Cerebellar cortex (tissue), 1 donor: ENCODE measurements around the gene PELO.
A peak's percentile ranks its signal among the peaks of the same experiment; 100 is the strongest.

Source experiments
- DNase-seq: peaks from one replicate; pipeline ENCODE4 v3.0.0-alpha.2; 2015; ENCODE audit warnings: low spot score

The PELO gene

DNA sequence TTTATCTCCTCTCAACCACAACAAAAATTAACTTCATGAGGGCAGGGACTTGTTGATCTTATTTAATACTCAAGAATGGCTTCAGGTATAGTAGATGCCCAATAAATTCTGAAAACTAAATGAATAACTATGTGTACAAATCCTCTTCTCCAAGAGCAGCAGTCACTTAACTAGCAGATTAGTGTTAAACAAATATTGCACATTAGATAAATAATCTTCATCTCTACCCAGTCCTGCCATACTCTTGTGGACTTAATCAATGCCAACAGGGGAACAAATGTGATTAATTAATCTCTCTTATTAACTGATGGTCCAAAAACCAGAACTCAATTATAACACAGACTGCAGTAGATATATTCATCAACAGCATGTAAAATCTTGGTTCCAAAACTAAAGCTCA lies 15.0 kb upstream of the PELO start:
- DNase-seq, result no peak

DNA sequence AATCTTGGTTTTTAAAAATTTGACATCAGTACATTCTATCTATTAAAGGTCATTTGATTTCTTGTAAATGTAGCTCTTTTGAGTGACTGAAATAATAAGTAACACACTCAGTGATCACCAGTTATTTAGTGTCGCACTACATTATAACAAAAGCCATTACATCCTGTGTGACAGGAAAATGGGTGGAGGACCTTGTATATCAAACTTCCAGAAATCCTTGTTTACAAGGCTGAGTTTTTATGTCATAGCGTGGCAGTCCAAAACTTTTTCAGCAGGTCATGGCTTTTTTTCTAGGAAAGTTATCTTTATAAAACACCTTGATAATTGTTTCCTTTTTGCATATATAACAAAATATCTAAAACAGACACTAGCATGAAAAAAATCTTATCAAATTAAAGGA lies 14.4 kb upstream of the PELO start:
- DNase-seq, result no peak

DNA sequence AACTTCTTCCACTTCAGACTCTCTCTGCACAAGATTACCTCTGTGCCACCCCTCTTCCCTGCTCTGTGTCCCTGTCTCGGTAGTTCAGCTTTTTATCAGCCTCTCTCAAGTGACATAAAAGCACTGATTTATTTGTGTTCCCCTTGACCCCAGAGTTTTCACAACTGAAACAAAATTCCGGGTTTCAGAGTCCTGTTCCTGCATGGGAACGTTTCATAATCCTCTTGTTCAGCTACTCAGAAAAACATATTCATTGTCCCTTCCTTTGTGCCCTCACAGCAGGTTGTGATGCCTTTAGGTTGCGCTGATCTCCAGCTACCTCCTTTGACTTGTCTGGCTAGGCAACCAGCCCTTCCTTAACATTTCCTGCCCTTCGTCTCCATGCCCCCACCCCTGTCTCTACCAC lies 13.7 kb upstream of the PELO start:
- no peak for DNase-seq

DNA sequence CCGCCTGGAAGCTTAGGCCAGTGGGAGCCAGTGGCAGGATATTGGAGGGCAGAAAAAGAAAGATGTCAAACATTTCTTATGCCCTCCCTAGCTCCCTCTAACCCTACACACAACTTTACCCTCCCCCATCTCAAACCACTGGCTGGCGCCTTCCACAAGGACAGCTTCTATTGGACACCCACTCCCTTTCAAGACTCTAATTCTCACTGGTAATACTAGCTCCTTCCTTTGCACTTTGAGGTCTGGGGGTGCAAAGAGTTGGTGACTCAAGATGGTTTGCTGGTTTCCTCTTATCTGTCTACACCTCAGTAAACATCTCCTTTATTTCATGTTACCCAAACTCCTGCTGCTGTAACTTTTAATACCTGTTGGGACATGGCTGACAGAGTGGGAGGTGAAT lies 11.6 kb upstream of the PELO start:
- DNase-seq, result no peak

DNA sequence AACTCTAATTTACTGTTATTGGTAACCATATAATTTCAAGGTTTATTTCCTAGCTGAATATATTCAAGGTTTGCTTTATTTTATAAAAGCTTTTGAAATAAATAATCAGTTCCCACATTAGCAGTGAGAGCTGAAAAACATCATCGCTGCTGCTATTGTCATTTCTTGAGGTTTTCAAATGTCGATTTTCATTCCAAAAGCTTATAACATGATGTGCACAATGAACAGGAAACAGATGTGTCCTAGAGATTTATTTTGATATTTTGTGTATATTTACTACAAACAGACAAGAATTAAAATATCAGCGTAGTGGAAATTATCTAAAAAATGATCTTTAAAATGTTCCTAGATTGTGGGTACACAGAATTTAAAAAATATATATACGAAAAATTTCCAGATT lies 10.5 kb upstream of the PELO start:
- no peak for DNase-seq

DNA sequence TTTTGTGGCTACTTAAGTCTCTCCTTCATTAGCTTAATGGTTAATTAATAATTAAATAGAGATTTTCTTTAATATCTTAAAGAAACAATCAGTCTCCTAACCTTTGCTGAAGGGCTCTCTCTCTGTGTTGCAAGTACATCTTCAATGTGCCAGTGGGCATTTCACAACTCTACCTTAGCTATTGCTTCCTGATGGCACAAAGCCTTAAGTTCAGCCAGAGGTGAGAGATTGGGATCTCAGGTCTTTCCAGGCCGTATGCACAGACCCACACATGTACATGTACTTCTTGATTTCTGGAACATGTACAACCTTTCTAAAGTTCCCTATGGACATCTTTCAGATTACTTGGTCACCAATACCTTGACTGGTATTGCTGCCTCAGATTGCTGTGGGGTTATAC lies 8.9 kb upstream of the PELO start:
- no peak for DNase-seq

DNA sequence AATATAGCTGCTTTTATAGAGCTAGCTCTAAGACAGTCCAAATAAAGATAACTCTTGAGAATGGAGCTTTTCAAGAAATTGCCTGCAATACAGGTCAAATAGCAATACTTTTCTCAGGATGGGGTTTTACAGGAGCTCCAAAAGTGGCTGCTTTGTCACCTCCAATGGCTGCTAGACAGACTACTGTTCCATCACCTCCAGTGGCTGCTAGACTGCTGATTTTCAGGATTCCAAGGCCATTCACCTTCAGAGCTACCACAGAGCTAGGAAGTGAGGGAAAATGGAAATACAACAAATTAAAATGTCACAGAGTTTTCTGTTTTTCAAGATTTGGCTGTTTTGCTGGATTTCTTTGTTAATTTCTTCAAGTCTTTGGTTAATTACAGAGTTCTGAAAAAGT lies 8.5 kb upstream of the PELO start:
- no peak for DNase-seq

DNA sequence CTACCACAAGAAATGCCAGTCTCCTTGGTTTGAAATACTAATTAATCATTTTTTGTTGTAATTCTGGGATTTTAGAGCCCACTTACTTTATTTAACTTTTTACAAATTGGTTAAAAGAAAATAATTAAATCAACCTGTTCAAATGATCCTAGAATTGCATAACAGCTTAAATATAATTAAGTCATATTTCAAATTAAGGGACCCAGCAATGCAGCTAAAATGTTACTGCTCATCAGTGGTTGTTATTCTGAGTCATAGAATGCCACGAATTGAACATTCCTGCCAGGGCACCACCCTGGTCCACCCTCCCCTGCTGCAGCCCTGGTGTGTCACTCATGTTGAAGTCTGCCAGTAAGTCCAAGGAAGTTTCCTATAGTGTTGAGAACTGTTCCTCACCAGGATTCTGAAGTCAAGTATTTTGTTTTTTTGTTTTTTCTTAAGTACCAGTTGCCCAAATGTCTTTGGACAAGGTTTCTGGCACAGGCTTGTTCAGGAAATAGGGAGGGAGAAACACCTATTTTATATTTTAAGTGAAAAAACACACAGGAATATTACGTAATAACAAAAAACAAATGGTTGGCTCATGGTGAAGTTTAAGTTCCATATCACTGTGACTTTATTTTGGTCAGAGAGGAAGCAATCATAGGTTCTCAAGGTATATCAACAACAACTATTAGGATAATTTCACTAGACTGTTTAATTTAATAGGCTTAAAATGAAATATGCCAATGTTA lies 4.3 kb upstream of the PELO start:
- no peak for DNase-seq

DNA sequence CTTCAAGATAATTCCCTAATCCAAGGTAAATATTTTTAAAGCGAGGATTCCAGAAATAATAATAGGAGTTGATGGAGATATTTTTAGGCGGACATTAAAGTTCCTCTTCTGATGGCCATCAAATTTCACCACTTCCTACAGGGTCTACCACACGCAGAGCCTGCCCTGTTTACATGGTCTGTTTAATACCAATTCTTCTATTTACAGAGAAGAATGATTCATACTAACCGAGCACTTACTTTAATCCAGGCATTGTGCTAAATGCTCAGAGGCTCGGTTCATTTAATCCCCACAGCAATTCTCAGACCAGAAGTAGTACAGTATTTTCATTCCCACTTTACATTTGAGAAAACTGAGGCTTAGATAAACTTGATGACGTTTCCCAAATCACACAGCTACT lies 3.0 kb upstream of the PELO start:
- DNase-seq, result no peak

DNA sequence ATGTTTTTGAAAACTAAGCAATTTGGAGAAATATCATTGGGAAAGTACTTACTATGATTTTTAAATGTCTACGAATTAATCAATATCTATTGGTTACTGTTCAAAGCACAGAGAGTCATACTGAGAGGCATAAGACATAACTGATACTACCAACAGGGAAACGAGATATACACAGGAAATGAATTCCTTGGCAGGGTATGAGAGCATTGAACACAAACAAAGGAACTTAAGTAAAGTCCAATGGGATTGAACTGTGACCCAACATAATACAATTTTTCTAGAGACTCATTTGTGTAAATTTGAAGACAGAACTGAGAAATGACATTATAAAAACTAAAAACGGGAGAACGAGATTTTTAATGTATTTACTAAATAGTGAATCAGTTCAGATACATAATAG lies 1.3 kb upstream of the PELO start:
- no peak for DNase-seq

DNA sequence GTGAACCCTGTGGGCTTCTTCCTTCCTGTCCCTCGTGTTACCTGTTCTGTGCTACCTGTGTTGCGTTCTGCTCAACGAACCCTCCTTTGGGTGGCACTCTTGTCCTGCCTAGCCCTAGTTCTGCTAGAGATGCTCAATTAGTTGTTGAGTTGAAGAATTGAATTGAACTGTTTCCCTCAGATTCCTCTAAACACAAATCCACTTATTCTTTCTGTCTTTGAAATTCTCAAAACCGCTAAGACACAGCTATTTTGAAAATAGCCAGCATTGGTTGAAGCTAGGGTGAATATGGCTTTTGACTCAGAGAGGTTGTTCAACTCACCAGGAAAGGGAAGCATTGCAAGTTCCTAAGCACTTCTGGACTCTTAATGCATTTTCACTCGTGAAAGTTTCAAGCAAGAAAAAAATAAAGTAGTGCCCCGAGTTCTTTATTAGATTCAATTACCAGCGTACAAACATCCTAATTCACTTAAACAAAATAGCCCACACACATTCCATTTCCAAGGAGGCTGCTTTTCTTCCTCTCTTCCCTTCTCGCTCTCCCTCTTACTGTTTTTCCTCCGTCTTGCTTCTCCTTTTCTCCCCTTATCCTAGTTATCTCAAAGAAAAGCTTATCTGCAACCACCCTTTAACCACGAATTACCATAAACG lies 642 bp upstream of the PELO start:
- peak; percentile 18 for DNase-seq

DNA sequence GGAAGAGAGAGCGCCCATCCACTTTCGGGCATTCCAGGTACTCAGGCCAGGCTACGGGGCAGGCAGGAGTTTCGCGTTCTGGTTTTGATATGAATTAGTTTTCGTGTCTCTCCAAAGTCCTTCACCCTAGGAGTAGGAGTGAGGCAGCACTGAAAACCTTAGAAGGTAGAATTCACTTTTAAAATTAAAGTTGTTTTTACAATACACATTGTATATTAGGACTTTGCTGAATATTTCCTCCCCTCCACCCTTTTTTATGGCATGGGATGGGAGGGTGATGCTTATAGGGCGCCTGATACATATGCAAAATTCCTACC lies 747 bp downstream of the PELO start:
- no peak for DNase-seq

DNA sequence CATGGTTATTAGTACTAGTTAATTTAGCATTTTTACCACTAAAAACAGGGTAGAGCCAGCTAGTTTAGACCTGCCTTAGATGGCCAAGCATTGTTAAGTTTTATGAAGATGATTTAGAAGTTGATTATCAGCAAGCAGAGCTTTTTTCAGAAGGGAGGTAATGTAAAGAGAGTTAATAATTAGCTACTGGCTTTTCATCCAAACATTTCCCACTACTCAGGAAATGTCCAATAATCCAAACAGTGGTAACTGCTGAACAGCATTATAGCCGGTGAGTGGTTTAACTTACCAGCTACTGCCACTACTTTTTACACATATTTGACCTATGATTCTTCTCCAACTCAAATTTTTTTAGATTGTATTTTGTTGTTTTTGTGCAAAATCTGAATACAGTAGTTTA lies 1.7 kb downstream of the PELO start:
- no peak for DNase-seq

DNA sequence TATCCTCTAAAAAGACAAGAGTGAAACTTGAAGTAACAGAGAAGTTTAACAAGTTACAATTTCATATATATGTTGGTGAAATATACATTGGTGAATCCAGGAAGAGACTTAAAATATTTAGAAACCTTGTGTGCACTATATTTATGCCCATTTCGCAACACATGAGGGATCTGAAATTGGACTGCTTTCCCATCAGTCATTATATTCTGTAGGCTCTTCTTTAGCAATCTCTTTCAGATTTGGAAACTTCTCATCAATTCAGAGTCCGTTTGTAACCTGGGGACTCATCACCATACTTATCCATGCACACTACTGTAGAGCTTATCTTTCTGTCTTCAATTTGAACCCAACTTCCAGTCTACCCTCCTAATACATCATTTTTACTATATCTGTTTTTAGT lies 2.1 kb downstream of the PELO start:
- DNase-seq, result no peak

DNA sequence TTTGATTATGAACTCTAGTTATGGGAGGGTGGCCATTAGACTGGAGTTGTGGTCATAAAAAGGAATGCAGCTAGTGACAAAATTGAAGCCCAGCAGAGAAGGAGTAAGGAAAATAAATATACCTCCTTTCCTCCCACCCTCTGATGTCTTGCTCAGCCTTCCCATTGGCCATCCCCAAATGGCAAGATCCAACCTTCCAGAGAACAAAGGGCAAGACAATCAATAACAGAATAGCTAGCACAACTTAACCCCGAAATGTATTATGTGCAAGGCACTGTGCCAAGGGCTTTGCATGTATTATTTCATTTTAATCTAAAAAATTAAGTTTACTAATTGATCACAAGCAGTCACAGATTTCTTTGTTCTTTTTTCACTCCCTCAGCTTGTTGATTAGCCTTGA lies 3.6 kb downstream of the PELO start:
- no peak for DNase-seq

DNA sequence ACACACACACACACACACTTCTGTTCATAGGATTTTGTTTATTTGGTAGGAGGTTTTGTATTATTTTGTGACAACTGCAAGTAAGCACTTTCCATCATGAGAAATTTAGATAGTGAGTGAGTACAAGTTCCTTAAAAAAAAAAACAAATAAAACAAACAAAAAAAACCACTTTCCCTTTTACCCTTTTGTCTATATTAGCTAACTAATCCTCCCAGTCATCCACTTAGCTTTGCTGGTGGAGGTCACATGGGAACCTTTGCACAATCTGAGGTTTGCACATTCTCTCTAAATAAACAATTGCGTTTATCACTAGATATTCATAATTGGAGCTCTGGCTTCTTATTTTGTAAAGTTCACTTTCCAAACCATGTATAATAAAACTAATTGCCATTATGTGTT lies 6.8 kb downstream of the PELO start:
- no peak for DNase-seq

DNA sequence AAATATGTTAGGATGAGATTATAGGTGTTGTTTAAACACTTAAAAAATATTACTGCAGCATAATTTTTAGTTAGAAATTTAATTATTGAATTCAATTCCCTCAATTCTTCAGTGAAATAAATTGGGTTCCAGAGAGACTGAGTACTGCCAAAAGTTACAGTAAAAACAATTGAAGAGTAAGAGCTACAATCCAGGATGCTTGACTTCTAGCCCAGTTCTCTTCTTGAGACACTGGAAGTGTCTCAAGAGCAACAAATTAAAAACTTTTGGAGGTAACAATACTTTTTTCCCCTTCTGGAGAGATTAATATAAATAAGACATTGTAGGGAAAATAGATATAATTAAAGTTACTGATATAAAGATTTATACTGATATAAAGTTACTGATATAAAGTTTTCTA lies 8.3 kb downstream of the PELO start:
- no peak for DNase-seq

DNA sequence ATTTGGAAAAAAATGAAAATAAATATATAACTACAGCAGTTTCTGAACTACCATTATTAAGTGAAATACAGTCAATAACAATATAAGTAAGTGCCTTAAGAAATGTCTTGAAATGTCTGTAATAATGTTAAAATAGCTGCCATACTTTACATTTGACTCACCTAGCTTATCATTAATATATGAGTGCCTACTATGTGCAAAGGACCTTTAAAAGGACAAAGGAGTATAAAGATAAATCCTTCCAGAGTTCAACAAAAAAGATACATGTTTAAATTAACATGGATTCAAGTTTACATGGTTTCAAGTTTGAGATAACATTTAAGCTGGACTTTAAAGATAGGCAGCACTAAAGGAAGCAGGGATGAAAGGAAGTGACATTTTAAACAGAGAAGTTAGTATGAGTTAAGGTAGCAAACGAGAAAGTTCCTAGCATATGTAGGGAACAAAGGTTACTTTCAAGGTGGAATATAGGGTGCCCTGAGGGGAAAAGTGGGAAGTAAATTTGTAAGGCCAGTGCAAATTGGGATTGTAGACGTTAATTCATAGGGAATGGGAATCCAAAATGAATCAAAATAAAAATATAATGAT lies 8.9 kb downstream of the PELO start:
- no peak for DNase-seq

DNA sequence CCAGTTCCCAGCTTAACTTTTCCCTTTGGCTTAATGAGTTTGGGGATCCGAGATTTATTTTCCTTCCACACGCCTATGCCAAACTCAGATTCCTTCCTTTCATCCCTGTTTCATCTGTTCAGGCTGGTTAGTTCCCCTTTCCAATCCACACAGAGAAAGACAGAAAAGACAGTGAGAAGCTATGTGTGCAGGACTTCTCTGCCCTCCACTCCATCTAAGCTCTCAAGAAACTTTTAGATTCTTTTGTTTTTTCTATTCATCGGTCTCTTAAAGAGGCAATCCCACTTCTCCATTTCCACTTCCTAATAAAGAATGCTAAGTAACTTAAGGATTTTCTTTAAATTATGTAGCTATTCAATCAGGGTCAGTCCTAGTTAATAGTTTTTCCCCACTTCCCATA lies 11.2 kb downstream of the PELO start:
- no peak for DNase-seq

DNA sequence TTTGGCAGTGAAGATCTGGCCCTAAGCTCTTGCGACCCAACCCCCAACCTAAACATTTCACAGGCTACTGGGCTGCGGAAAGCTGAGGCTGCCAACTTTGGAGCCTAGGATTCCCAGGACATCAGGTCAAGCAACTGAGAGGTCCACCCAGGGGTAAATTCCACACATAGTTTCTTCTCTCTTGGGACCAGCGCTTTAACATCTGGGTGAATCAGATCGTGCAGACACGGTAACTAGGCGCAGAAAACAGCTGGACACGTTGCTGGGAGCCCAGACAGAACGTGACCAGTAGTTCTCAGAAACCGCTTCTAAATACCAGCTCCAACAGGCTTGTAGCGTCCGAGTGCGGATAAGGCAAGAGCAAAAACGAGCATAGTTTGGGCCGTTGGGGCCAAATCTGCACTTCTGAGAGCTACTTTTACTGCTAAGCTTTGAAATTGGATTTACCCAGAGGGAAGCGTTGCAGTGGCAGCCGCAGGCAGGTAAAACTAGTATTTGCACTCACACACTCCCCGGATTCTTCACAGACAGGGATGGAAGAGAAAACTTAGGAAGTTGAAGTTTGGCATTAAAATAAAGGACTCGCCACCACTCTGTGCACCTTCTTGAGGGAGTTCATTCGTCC lies 11.8 kb downstream of the PELO start:
- no peak for DNase-seq

DNA sequence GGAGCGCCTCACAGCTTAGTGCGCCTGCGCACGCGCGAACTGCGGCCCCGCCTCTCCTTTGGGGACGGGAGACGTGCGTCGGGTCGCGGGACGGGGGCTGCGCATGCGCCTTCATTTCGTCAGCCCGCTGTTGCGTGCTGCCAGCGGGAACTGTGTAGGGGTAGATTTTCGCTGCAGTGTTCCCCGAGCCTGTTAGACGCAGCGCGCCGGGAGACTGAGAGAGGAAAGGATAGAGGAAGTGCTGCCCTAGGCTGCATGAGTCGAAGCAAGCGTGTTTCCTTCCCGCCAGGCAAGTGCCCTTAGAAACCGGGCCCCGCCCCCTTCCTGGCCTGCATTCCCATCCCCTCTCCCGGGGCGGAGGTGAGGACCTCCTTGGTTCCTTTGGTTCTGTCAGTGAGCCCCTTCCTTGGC lies 12.3 kb downstream of the PELO start:
- peak; percentile 93 for DNase-seq

DNA sequence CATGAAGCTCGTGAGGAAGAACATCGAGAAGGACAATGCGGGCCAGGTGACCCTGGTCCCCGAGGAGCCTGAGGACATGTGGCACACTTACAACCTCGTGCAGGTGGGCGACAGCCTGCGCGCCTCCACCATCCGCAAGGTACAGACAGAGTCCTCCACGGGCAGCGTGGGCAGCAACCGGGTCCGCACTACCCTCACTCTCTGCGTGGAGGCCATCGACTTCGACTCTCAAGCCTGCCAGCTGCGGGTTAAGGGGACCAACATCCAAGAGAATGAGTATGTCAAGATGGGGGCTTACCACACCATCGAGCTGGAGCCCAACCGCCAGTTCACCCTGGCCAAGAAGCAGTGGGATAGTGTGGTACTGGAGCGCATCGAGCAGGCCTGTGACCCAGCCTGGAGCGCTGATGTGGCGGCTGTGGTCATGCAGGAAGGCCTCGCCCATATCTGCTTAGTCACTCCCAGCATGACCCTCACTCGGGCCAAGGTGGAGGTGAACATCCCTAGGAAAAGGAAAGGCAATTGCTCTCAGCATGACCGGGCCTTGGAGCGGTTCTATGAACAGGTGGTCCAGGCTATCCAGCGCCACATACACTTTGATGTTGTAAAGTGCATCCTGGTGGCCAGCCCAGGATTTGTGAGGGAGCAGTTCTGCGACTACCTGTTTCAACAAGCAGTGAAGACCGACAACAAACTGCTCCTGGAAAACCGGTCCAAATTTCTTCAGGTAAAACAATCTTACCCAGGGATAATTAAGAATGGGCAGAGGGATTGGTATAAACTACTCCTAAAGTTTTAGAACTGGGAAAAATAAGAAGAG lies 12.9 kb downstream of the PELO start:
- DNase-seq, result peak; percentile 61

DNA sequence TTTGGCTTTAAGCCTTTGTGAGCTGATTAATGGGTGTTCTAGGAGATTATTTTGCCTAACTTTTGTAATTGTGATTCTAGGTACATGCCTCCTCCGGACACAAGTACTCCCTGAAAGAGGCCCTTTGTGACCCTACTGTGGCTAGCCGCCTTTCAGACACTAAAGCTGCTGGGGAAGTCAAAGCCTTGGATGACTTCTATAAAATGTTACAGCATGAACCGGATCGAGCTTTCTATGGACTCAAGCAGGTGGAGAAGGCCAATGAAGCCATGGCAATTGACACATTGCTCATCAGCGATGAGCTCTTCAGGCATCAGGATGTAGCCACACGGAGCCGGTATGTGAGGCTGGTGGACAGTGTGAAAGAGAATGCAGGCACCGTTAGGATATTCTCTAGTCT lies 13.6 kb downstream of the PELO start:
- DNase-seq, result peak; percentile 9
